B cell (primary cell): Measurements from ENCODE around the gene VAV3. TPM values are rescaled to one million over a fixed set of nuclear protein-coding genes. Genes with fewer than 3 reads are reported as not detected.

ENCODE experiments used
- ATAC-seq: fragments of 200-7000 bp; cut with Tn5 transposase; one replicate; pipeline ENCODE4 v1.10.0; 2021; ENCODE audit warnings: low read depth, mild to moderate bottlenecking, moderate number of reproducible peaks, moderate library complexity
- CTCF ChIA-PET: fragments of 350-600 bp; sonication (Branson Sonifier 250); formaldehyde crosslinking; loops from one replicate; lab custom pipeline; 2021; ENCODE audit warnings: antibody characterized with exemption, inconsistent platforms; lab: Charles Lee
- POLR2A ChIA-PET: fragments of 350-600 bp; sonication (Branson Sonifier 250); formaldehyde crosslinking; loops from one replicate; lab custom pipeline; 2021; ENCODE audit warnings: antibody characterized with exemption; lab: Charles Lee
- DNase-seq: peaks from one replicate; pipeline ENCODE4 v3.0.0; 2013
- H2AFZ ChIP-seq: 2 replicates; pipeline ENCODE4 v1.6.1; 2012; ENCODE audit warnings: mild to moderate bottlenecking, low read depth, low read length; ENCODE audit not compliant: insufficient read depth, poor library complexity, severe bottlenecking
- H3K27ac ChIP-seq, 2 donors: 1 replicate in 1 of 2; 2 replicates in 1 of 2; pipeline ENCODE4 v1.5.1; 2012 to 2013; ENCODE audit warnings: low read length in 2 of 2, mild to moderate bottlenecking in 2 of 2, moderate library complexity in 1 of 2
- H3K27me3 ChIP-seq, 4 experiments: fragments of 200-600 bp in 1 of 4; sonication (generic) in 1 of 4; replicated peaks in 1 of 4; 1 replicate in 2 of 4; 2 replicates in 2 of 4; pipeline versions ENCODE4 v1.6.1 to v1.7.0; 2013 to 2016; ENCODE audit warnings: low read length in 3 of 4, mild to moderate bottlenecking in 2 of 4, mixed read lengths in 1 of 4, moderate library complexity in 1 of 4; ENCODE audit not compliant: insufficient read depth in 4 of 4, control insufficient read depth in 3 of 4; ENCODE audit errors: control extremely low read depth in 1 of 4
- H3K36me3 ChIP-seq, 2 experiments: replicated peaks in 1 of 2; 1 replicate in 1 of 2; 2 replicates in 1 of 2; pipeline versions ENCODE4 v1.6.1 to v1.7.1; 2013; ENCODE audit warnings: low read length in 1 of 2; ENCODE audit not compliant: insufficient read depth in 2 of 2, control insufficient read depth in 1 of 2; ENCODE audit errors: control extremely low read depth in 1 of 2, extremely low read depth in 1 of 2
- H3K4me1 ChIP-seq, 2 donors: fragments of 200-600 bp in 1 of 2; sonication (generic) in 1 of 2; 1 replicate in 1 of 2; 2 replicates in 1 of 2; pipeline versions ENCODE4 v1.5.1 to v1.6.1; 2013 to 2017; ENCODE audit warnings: low read length in 2 of 2; ENCODE audit not compliant: control insufficient read depth in 2 of 2, insufficient read depth in 2 of 2
- H3K4me2 ChIP-seq: replicated peaks from 2 replicates; pipeline ENCODE3; 2012; ENCODE audit warnings: mild to moderate bottlenecking, low read depth, low read length; ENCODE audit not compliant: poor library complexity, severe bottlenecking
- H3K4me3 ChIP-seq, 5 experiments: fragments of 200-600 bp in 1 of 5; sonication (generic) in 1 of 5; 1 replicate in 3 of 5; 2 replicates in 2 of 5; pipeline versions ENCODE4 v1.5.1 to v1.7.0; 2011 to 2016; ENCODE audit warnings: low read length in 4 of 5, mild to moderate bottlenecking in 4 of 5, low read depth in 2 of 5, control low read depth in 1 of 5, moderate library complexity in 1 of 5; ENCODE audit not compliant: insufficient read depth in 1 of 5; ENCODE audit errors: control extremely low read depth in 1 of 5, extremely low read depth in 1 of 5
- H3K79me2 ChIP-seq: fragments of 200-600 bp; sonication (generic); one replicate; pipeline ENCODE4 v1.6.0; 2016; ENCODE audit warnings: low read length; ENCODE audit not compliant: control insufficient read depth, insufficient read depth
- H3K9ac ChIP-seq: fragments of 200-600 bp; sonication (generic); 2 replicates; pipeline ENCODE4 v1.6.1; 2017; ENCODE audit warnings: mild to moderate bottlenecking, low read length, moderate library complexity
- H3K9me3 ChIP-seq, 3 donors: one replicate each; pipeline versions ENCODE4 v1.6.1 to v1.7.1; 2013; ENCODE audit warnings: low read length in 2 of 3; ENCODE audit not compliant: control insufficient read depth in 2 of 3, insufficient read depth in 1 of 3; ENCODE audit errors: control extremely low read depth in 1 of 3
- H4K20me1 ChIP-seq: 2 replicates; pipeline ENCODE4 v1.6.0; 2012; ENCODE audit warnings: mild to moderate bottlenecking, low read length; ENCODE audit not compliant: insufficient read depth, control insufficient read depth, poor library complexity, severe bottlenecking
- H3K27ac Mint-ChIP-seq: one replicate; pipeline ENCODE4 v1.8.0; 2021; ENCODE audit warnings: mixed read lengths
- H3K27me3 Mint-ChIP-seq: one replicate; pipeline ENCODE4 v1.8.0; 2021; ENCODE audit warnings: mixed read lengths
- H3K4me1 Mint-ChIP-seq: one replicate; pipeline ENCODE4 v1.8.0; 2021; ENCODE audit warnings: mixed read lengths
- H3K4me3 Mint-ChIP-seq: one replicate; pipeline ENCODE4 v1.8.0; 2021; ENCODE audit warnings: mixed read lengths
- H3K9me3 Mint-ChIP-seq: one replicate; pipeline ENCODE4 v1.8.0; 2022; ENCODE audit warnings: mixed read lengths; ENCODE audit not compliant: insufficient read depth
- EZH2 ChIP-seq: IDR thresholded peaks from 2 replicates; pipeline ENCODE4 v1.6.1; 2012; ENCODE audit warnings: borderline replicate concordance, low read depth, mild to moderate bottlenecking, moderate library complexity, low read length; ENCODE audit not compliant: insufficient read depth, poor library complexity, severe bottlenecking
- WGBS: methylation state at CpG from one replicate; pipeline ENCODE4 v1.1.5; 2013; ENCODE audit warnings: missing lambda C conversion rate; ENCODE audit not compliant: insufficient coverage; 5-methylcytosine and 5-hydroxymethylcytosine counted together
- intact Hi-C: fragments of 100-400 bp; cut with micrococcal nuclease; formaldehyde crosslinking; loops from one replicate; pipeline ENCODE4 v1.10.0; 2022
- polyA plus RNA-seq: library from polyadenylated mRNA; depleted of rRNA; stranded (reverse); fragments of >200 nt; gene quantifications from 2 replicates; pipeline ENCODE4 v1.2.3, GENCODE V29; 2012
- total RNA-seq, 2 donors: library from RNA; stranded (reverse); fragments of 120-200 nt in 1 of 2; gene quantifications; 1 replicate in 1 of 2; 2 replicates in 1 of 2; pipeline versions ENCODE4 v1.2.3 to v1.2.4, GENCODE V29; 2013 to 2022
- TF ChIP-seq, protein P1 (sequence below): fragments of 200-600 bp; IDR thresholded peaks from one replicate; pipeline ENCODE4 v1.8.0; 2022; ENCODE audit warnings: antibody characterized with exemption, mild to moderate bottlenecking

Gene VAV3
- total and polyA plus RNA-seq, 2 donors (not counting 1 experiment from before 2014, with no cell fraction given) = 14.8 to 32.5 TPM

DNA sequence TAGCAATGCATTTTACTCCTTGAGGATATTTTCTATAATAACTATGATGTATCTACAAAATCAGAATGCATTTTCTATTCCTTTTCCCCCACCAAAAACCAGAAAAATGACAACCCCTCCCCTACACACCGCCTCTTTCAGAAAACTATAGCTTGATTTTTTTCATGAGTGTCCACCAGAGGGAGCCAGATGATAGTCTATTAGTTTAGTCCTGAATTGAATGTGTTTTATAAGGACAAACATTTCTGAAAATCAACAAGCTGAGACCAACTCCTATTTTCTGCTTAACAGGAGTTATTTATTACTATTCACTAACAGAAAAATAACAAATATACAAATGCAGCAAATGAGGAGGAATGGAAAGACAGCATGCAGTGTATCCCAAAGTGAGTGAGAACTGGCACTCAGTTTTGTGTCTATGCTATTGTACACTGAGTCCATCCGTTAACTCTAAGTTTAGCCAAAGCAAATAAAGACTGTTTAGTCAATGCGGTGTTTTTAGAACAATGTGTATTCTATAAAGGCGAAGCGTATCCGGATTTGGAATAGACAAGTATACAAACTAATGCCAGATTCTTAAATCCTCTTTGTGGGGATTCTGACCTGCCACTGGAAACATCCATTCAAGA is 182.6 kb downstream of the VAV3 start:
- H3K4me3 Mint-ChIP-seq = no peak overlapping the region
- ATAC-seq = no peak

More for the DNA sequence above, 182.6 kb downstream of the VAV3 start:
- H3K4me3 ChIP-seq = no peak overlapping the region
- Mint-ChIP-seq H3K27me3 (no peaks in the 10 kb centered on the region), H3K4me1 (peaks cover 56% of the 10 kb centered on the region), H3K9me3 (no peaks in the 10 kb centered on the region), H3K27ac (no peak overlapping the region)
- intact Hi-C loops = loop anchor here (1.0 to 10.0 kb wide), 6 partner anchors 154 to 780 kb away; partner anchors contain the start of genes EEIG2, SLC25A24 and VAV3
- H3K4me2 ChIP-seq = peak overlapping the region; percentile 32
- peaks cover 76% of the 10 kb centered on the region for H3K79me2 ChIP-seq
- H3K27me3 ChIP-seq = no peaks in the 10 kb centered on the region
- peak overlapping the region in 1 of 2 donors; percentile 38 for H3K27ac ChIP-seq
- H3K9ac ChIP-seq = no peak overlapping the region
- H3K9me3 ChIP-seq = no peaks in the 10 kb centered on the region
- no peak overlapping the region for H2AFZ ChIP-seq
- ChIA-PET CTCF (interaction anchor here (0.6 to 18.2 kb wide), 63 partner anchors 8 to 778 kb away, joined by 3 to 709 read pairs (median 5); partner anchors contain the start of genes EEIG2, SLC25A24 and VAV3), POLR2A (interaction anchor here (0.6 to 1.2 kb wide), 2 partner anchors 185 to 343 kb away, joined by 5 to 8 read pairs; no protein-coding TSS in a partner anchor)
- H4K20me1 ChIP-seq = peaks cover 5% of the 10 kb centered on the region
- peak; percentile 81 for DNase-seq
- H3K36me3 ChIP-seq = peaks cover 0 to 3% of the 10 kb centered on the region in 2 experiments
- H3K4me1 ChIP-seq = peaks cover 42 to 51% of the 10 kb centered on the region in 2 donors
- WGBS = no CpG with 5 or more reads among the region's 6 CpGs
- TF ChIP-seq EZH2 = no peak
- TF ChIP-seq, protein P1, sequence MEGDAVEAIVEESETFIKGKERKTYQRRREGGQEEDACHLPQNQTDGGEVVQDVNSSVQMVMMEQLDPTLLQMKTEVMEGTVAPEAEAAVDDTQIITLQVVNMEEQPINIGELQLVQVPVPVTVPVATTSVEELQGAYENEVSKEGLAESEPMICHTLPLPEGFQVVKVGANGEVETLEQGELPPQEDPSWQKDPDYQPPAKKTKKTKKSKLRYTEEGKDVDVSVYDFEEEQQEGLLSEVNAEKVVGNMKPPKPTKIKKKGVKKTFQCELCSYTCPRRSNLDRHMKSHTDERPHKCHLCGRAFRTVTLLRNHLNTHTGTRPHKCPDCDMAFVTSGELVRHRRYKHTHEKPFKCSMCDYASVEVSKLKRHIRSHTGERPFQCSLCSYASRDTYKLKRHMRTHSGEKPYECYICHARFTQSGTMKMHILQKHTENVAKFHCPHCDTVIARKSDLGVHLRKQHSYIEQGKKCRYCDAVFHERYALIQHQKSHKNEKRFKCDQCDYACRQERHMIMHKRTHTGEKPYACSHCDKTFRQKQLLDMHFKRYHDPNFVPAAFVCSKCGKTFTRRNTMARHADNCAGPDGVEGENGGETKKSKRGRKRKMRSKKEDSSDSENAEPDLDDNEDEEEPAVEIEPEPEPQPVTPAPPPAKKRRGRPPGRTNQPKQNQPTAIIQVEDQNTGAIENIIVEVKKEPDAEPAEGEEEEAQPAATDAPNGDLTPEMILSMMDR = peak; percentile 93
